BE2C (cell line): Measurements from ENCODE around the gene RPL5.

Source experiments
- DNase-seq: peaks from one replicate; pipeline ENCODE4 v3.0.0-alpha.2; 2020
- H3K27me3 ChIP-seq: fragments of 250-450 bp; sonication (Bioruptor Pico); 2 replicates; pipeline ENCODE4 v1.5.1; 2020; ENCODE audit warnings: mild to moderate bottlenecking
- H3K36me3 ChIP-seq: fragments of 250-450 bp; sonication (Bioruptor Pico); 2 replicates; pipeline ENCODE4 v1.5.1; 2020; ENCODE audit warnings: mild to moderate bottlenecking
- H3K4me1 ChIP-seq: fragments of 250-450 bp; sonication (Bioruptor Pico); 2 replicates; pipeline ENCODE4 v1.5.1; 2020
- H3K4me3 ChIP-seq: 2 replicates; pipeline ENCODE4 v1.5.1; 2011; ENCODE audit warnings: low read depth, low read length
- H3K9me3 ChIP-seq: fragments of 250-450 bp; sonication (Bioruptor Pico); 2 replicates; pipeline ENCODE4 v1.5.1; 2020
- TF ChIP-seq, protein P1 (sequence below): IDR thresholded peaks from 2 replicates; pipeline ENCODE4 v1.5.1; 2012; ENCODE audit warnings: mild to moderate bottlenecking, low read depth, low read length

The RPL5 gene

GRCh38 chr1:92845908-92846307 lies 14.1 kb downstream of the RPL5 start:
- Histone ChIP-seq H3K9me3 (no peaks in the 10 kb centered on the region), H3K27me3 (no peaks in the 10 kb centered on the region), H3K4me1 (no peaks in the 10 kb centered on the region), H3K36me3 (peaks cover 24% of the 10 kb centered on the region), H3K4me3 (no peak overlapping the region)
- DNase-seq, result no peak
- TF ChIP-seq, protein P1, sequence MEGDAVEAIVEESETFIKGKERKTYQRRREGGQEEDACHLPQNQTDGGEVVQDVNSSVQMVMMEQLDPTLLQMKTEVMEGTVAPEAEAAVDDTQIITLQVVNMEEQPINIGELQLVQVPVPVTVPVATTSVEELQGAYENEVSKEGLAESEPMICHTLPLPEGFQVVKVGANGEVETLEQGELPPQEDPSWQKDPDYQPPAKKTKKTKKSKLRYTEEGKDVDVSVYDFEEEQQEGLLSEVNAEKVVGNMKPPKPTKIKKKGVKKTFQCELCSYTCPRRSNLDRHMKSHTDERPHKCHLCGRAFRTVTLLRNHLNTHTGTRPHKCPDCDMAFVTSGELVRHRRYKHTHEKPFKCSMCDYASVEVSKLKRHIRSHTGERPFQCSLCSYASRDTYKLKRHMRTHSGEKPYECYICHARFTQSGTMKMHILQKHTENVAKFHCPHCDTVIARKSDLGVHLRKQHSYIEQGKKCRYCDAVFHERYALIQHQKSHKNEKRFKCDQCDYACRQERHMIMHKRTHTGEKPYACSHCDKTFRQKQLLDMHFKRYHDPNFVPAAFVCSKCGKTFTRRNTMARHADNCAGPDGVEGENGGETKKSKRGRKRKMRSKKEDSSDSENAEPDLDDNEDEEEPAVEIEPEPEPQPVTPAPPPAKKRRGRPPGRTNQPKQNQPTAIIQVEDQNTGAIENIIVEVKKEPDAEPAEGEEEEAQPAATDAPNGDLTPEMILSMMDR, result no peak

- Histone ChIP-seq H3K36me3 (peaks cover 4% of the 10 kb centered on the region), H3K4me1 (no peaks in the 10 kb centered on the region)
- DNase-seq, result no peak
Measured at GRCh38 chr1:92848201-92848600, 16.4 kb downstream of the RPL5 start.

DNA sequence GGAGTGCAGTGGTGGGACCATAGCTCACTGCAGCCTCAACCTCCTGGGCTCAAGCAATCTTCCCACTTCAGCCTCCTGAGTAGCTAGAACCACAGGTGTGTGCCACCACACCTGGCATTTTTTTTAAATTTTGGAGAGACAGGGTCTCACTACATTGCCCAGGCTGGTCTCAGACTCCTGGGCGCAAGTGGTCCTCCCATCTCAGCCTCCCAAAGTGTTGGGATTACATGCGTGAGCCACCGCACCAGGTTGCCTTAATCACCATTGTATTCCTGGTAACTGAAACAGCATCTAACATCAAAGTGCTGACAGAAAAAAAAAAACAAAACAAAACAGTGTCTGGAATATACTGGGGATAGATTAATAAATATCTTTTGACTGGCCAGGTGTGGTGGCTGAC lies 18.2 kb downstream of the RPL5 start:
- H3K4me3 ChIP-seq, result no peak overlapping the region
- H3K4me1 ChIP-seq, result no peaks in the 10 kb centered on the region
- TF ChIP-seq, protein P1, result no peak
- H3K9me3 ChIP-seq, result no peaks in the 10 kb centered on the region
- no peaks in the 10 kb centered on the region for H3K27me3 ChIP-seq
- H3K36me3 ChIP-seq, result no peaks in the 10 kb centered on the region
- no peak for DNase-seq

More at GRCh38 chr1:92848201-92848600, 16.4 kb downstream of the RPL5 start:
- H3K4me3 ChIP-seq, result no peak overlapping the region
- TF ChIP-seq, protein P1, result no peak
- H3K27me3 ChIP-seq, result no peaks in the 10 kb centered on the region
- no peaks in the 10 kb centered on the region for H3K9me3 ChIP-seq

DNA sequence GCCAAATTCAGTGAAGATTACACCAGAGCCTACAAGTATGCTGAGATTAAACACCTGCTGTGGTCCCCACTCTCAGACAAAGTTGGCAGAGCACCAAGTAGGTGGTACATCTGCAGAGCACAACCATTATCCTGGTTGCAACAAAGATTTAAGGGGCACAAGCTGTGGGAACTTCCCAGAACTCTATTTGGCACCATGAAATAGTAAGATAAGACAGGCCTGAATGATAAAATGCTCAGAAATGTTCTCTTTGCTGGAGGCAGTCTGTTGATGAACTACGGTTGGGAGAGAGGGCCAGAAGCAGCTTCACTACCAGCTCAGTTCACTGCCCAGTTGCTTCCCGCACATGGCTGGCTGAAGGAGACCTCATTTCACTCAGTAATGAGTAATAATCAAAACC lies 19.9 kb downstream of the RPL5 start:
- Histone ChIP-seq H3K27me3 (no peaks in the 10 kb centered on the region), H3K4me3 (no peak overlapping the region), H3K36me3 (no peaks in the 10 kb centered on the region), H3K9me3 (no peaks in the 10 kb centered on the region), H3K4me1 (no peaks in the 10 kb centered on the region)
- TF ChIP-seq, protein P1, result no peak
- DNase-seq, result peak; percentile 16

DNA sequence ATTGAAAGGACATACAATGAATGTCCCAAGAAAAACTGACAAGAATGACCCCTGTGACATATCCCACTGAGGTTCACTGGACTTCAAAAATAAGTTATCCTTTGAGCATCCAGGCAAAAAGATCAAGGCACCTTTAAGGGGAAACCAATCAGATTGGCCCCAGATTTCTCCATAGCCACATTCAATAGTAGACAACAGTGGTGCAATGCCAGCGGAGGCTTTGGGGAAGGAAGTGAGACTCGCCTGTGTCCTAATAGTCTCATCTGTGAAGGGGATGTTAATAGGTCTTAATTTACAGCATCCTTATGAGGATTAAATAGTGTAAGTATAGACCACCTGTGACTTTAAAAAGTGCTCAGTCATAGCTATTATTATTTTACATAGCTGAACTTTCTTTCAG lies 21.5 kb downstream of the RPL5 start:
- Histone ChIP-seq H3K27me3 (no peaks in the 10 kb centered on the region), H3K36me3 (no peaks in the 10 kb centered on the region), H3K4me3 (no peak overlapping the region), H3K9me3 (no peaks in the 10 kb centered on the region), H3K4me1 (no peaks in the 10 kb centered on the region)
- TF ChIP-seq, protein P1, result no peak
- no peak for DNase-seq

- DNase-seq, result no peak
- no peaks in the 10 kb centered on the region for H3K9me3 ChIP-seq
- H3K4me1 ChIP-seq, result no peaks in the 10 kb centered on the region
- H3K27me3 ChIP-seq, result no peaks in the 10 kb centered on the region
- no peaks in the 10 kb centered on the region for H3K36me3 ChIP-seq
- TF ChIP-seq, protein P1, result no peak
- no peak overlapping the region for H3K4me3 ChIP-seq
Measured at GRCh38 chr1:92854101-92854785, 22.4 kb downstream of the RPL5 start.
